Lung (tissue), 12 donors: ENCODE measurements around the gene B4GALNT2. TPM values are rescaled to one million over a fixed set of nuclear protein-coding genes. Genes with fewer than 3 reads are reported as not detected.
"Not testable (repeated sequence)": the region's sequence is repeated elsewhere in the genome, so short reads cannot be mapped to it uniquely, and the experiment has no call there.

Source experiments
- ATAC-seq: fragments of 200-7000 bp; cut with Tn5 transposase; one replicate; pipeline ENCODE4 v1.9.1; 2020; ENCODE audit warnings: moderate number of reproducible peaks; ENCODE audit not compliant: insufficient read depth, low FRiP score
- DNase-seq, 3 donors: peaks; one replicate each; pipeline ENCODE4 v3.0.0-alpha.2; 2013 to 2017
- H3K27ac ChIP-seq, 2 donors: one replicate each; pipeline ENCODE4 v1.5.1; 2013; ENCODE audit warnings: mild to moderate bottlenecking in 2 of 2, moderate library complexity in 2 of 2, control low read depth in 1 of 2, inconsistent platforms in 1 of 2, low read depth in 1 of 2, low read length in 1 of 2
- H3K27me3 ChIP-seq, 3 donors: one replicate each; pipeline ENCODE4 v1.5.1; 2013; ENCODE audit warnings: low read length in 2 of 3; ENCODE audit not compliant: control insufficient read depth in 3 of 3, insufficient read depth in 3 of 3
- H3K36me3 ChIP-seq, 4 donors: one replicate each; pipeline ENCODE4 v1.5.1; 2013; ENCODE audit warnings: low read length in 4 of 4, mild to moderate bottlenecking in 1 of 4, moderate library complexity in 1 of 4; ENCODE audit not compliant: control insufficient read depth in 4 of 4, insufficient read depth in 4 of 4
- H3K4me1 ChIP-seq, 5 donors: one replicate each; pipeline ENCODE4 v1.5.1; 2013; ENCODE audit warnings: low read length in 5 of 5, mild to moderate bottlenecking in 2 of 5, moderate library complexity in 1 of 5; ENCODE audit not compliant: control insufficient read depth in 5 of 5, insufficient read depth in 5 of 5
- H3K4me3 ChIP-seq: one replicate; pipeline ENCODE4 v1.5.1; 2013; ENCODE audit warnings: mild to moderate bottlenecking, control low read depth, moderate library complexity
- H3K9ac ChIP-seq, 2 donors: one replicate each; pipeline ENCODE4 v1.5.1; 2013; ENCODE audit warnings: low read length in 2 of 2, control low read depth in 1 of 2; ENCODE audit not compliant: insufficient read depth in 1 of 2
- H3K9me3 ChIP-seq, 4 donors: one replicate each; pipeline ENCODE4 v1.5.1; 2013; ENCODE audit warnings: low read length in 3 of 4, mild to moderate bottlenecking in 1 of 4, moderate library complexity in 1 of 4; ENCODE audit not compliant: control insufficient read depth in 4 of 4, insufficient read depth in 3 of 4
- WGBS, 2 donors: extraction: QIAGEN DNeasy Blood & Tissue Kit; methylation state at CpG; one replicate each; pipeline ENCODE4 v1.1.7; 2013; 5-methylcytosine and 5-hydroxymethylcytosine counted together
- polyA plus RNA-seq, 2 donors: library from polyadenylated mRNA; stranded (reverse); fragments of 200-250 nt; gene quantifications; one replicate each; pipeline ENCODE4 v1.2.1, GENCODE V29; 2013
- total RNA-seq, 2 donors: library from RNA; depleted of rRNA in 1 of 2; stranded (reverse); fragments of >200 nt in 1 of 2; gene quantifications; one replicate each; pipeline ENCODE4 v1.2.1, GENCODE V29; 2014 to 2021
- TF ChIP-seq, protein P1 (sequence below): IDR thresholded peaks from 2 replicates; pipeline ENCODE4 v1.5.1; 2012; ENCODE audit warnings: mild to moderate bottlenecking; ENCODE audit errors: control extremely low read depth, extremely low read depth
- donor health status: control.
- donor health status: control.
- donor health status: Bipolar disorder and iron deficiency.
- donor health status: healthy.
- donor health status: DM: yes; HTN: yes; CAD: no.

Gene B4GALNT2
- total and polyA plus RNA-seq, 4 donors = 0.08 to 0.25 (median 0.15) TPM; not detected in 1

DNA sequence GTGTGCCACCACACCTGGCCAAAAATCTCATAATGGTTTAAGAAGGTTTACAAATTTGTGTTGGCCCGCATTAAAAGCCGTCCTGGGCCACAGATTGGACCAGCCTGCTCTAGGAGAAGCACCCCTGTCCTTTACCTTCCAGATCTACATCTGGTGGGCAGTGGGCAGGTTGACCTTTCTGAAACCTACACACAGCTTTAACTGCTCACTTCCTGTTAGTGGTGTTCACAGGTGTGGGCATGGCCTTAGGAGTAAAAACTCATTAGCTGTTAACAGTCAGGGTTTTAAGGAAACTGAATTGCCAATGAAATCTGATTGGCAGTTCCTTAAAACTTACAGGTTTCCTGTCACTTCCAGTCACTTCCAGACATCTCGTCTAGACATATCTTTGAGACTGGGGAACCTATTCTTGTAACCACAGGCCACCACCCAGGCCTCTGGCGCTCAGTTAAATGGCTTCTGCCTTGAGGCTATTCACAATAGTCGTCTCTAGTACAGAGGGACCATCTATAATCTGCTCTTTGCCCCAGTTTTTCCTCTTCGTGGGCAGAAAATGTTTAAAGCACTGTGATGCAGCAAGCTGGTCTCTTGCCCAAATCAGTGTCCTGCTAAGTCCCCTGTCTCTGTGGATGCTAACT lies 48.5 kb downstream of the B4GALNT2 start:
- Histone ChIP-seq H3K27me3 (no peaks in the 10 kb centered on the region), H3K27ac (no peak overlapping the region), H3K9ac (no peak overlapping the region), H3K4me3 (no peak overlapping the region), H3K4me1 (no peaks in the 10 kb centered on the region), H3K9me3 (peaks cover 0 to 18% (median 10%) of the 10 kb centered on the region in 4 donors), H3K36me3 (no peaks in the 10 kb centered on the region)
- ATAC-seq (no peak), DNase-seq (no peak)
- WGBS, 2 donors = 76 to 81% methylated on average over 6 of the region's 6 CpGs
- TF ChIP-seq, protein P1, sequence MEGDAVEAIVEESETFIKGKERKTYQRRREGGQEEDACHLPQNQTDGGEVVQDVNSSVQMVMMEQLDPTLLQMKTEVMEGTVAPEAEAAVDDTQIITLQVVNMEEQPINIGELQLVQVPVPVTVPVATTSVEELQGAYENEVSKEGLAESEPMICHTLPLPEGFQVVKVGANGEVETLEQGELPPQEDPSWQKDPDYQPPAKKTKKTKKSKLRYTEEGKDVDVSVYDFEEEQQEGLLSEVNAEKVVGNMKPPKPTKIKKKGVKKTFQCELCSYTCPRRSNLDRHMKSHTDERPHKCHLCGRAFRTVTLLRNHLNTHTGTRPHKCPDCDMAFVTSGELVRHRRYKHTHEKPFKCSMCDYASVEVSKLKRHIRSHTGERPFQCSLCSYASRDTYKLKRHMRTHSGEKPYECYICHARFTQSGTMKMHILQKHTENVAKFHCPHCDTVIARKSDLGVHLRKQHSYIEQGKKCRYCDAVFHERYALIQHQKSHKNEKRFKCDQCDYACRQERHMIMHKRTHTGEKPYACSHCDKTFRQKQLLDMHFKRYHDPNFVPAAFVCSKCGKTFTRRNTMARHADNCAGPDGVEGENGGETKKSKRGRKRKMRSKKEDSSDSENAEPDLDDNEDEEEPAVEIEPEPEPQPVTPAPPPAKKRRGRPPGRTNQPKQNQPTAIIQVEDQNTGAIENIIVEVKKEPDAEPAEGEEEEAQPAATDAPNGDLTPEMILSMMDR = no peak

DNA sequence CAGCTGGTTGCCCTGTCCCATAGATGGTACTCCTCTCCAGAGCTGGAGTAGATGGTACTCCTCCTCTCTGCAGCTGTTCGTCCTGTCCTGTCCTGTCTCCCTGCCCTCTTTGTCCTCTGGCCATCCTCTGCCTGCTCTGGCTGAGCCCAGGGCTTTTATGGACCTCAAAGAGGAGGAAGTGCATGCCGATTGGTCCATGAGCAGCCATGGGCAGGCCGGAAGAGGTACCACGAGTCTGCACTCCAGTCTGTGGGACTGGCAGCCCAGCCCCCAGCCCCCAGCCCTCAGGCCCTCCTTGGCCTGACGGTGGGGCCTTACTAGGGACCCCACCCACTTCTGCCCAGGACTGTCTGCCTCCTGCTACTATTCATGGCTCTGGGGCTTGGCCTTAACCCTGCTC lies 50.8 kb downstream of the B4GALNT2 start:
- TF ChIP-seq, protein P1 = no peak
- Histone ChIP-seq H3K4me1 (no peaks in the 10 kb centered on the region), H3K9ac (no peak overlapping the region), H3K36me3 (no peaks in the 10 kb centered on the region), H3K9me3 (peaks cover 0 to 9% (median 0%) of the 10 kb centered on the region in 4 donors), H3K27ac (no peak overlapping the region), H3K4me3 (no peak overlapping the region), H3K27me3 (no peaks in the 10 kb centered on the region)
- ATAC-seq = no peak
- WGBS, 2 donors = 89 to 93% methylated on average over 5 of the region's 5 CpGs
- DNase-seq = no peak

DNA sequence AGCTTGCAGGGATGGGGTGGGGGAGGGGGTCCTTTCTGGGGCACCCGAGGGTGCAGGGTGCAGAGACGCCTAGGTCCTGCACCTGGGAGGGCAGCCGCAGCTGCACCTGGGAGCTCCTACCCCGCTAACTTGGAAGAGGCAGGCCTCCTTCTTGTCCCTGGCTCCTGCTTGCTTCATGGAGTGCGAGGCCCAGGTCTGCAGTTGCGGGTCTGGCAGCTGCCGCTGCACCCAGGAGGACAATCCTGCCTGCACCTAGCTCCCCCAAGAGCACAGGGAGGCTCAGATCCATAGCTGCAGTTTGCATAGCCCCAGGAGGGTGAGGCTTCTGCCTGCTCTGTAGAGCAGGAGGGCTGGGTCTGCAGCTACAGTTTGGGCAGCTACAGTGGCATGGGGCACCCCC lies 51.2 kb downstream of the B4GALNT2 start:
- Histone ChIP-seq H3K4me3 (no peak overlapping the region), H3K4me1 (no peaks in the 10 kb centered on the region), H3K27me3 (no peaks in the 10 kb centered on the region), H3K27ac (no peak overlapping the region), H3K9ac (no peak overlapping the region), H3K9me3 (peaks cover 0 to 9% (median 0%) of the 10 kb centered on the region in 4 donors), H3K36me3 (no peaks in the 10 kb centered on the region)
- ATAC-seq (no peak), DNase-seq (no peak)
- 90 to 92% methylated on average over 7 of the region's 7 CpGs for WGBS, 2 donors
- TF ChIP-seq, protein P1 = no peak

DNA sequence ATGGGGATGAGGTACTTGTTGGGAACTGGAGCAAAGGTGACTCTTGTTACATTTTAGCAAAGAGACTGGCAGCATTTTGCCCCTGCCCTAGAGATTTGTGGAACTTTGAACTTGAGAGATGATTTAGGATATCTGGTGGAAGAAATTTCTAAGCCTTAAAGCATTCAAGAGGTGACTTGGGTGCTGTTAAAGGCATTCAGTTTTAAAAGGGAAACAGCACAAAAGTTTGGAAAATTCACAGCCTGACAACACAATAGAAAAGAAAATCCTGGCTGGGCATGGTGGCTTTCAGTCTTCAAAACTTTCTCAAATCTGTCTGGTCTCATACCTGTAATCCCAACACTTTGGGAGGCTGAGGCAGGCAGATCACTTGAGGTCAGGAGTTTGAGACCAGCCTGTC lies 52.0 kb downstream of the B4GALNT2 start:
- not testable (repeated sequence) for H3K9me3 ChIP-seq, H3K4me3 ChIP-seq, H3K36me3 ChIP-seq, H3K27me3 ChIP-seq, H3K27ac ChIP-seq, H3K4me1 ChIP-seq, H3K9ac ChIP-seq, DNase-seq, ATAC-seq

DNA sequence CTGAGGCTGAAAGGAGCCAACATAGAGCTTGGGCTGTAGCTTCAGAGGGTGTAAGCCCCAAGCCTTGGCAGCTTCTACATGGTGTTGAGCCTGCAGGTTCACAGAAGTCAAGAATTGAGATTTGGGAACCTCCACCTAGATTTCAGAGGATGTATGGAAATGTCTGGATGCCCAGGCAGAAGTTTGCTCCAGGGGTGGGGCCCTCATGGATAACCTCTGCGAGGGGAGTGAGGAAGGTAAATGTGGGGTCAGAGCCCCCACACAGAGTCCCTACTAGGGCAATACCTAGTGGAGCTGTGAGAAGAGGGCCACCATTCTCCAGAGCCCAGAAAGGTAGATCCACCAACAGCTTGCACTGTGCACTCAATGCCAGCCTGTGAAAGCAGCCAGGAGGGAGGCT lies 52.8 kb downstream of the B4GALNT2 start:
- not testable (repeated sequence) for H3K9ac ChIP-seq, H3K9me3 ChIP-seq, H3K36me3 ChIP-seq, H3K4me3 ChIP-seq, H3K4me1 ChIP-seq, H3K27me3 ChIP-seq, DNase-seq, H3K27ac ChIP-seq, ATAC-seq
- 94 to 98% methylated on average over 1 of the region's 1 CpG for WGBS, 2 donors
